ENCODE data around the gene TSGA10. TPM values are rescaled to one million over a fixed set of nuclear protein-coding genes. Genes with fewer than 3 reads are reported as not detected.
"Not testable (repeated sequence)": the region's sequence is repeated elsewhere in the genome, so short reads cannot be mapped to it uniquely, and the experiment has no call there.

TSGA10 gene
- total and polyA plus RNA-seq, 2 donors (not counting 3 experiments of a cell fraction or from before 2014, with no cell fraction given) = 0.12 to 2.7 TPM

- H3K4me2 ChIP-seq (ENCODE audit: insufficient read depth, low read length) = no peak overlapping the region
- no TSS peak for BruUV-seq (replicated peaks)
- intact Hi-C loops (cut with micrococcal nuclease) = no loop called here
- H3K36me3 ChIP-seq (ENCODE audit: control insufficient read depth in 2 of 2, extremely low read depth in 1 of 2, insufficient read depth in 2 of 2, low read length in 2 of 2) = no peaks in the 10 kb centered on the region
- CTCF ChIA-PET = no interaction called here
- no peak overlapping the region for H2AFZ ChIP-seq (ENCODE audit: low read depth, low read length)
- H3K9me1 ChIP-seq (replicated peaks; ENCODE audit: control insufficient read depth, extremely low read depth, insufficient read depth, low read length) = no peaks in the 10 kb centered on the region
- H3K4me1 ChIP-seq (ENCODE audit: control insufficient read depth, extremely low read depth, insufficient read depth, low read length) = peaks cover 7% of the 10 kb centered on the region
- no peak overlapping the region for H3K4me3 ChIP-seq (replicated peaks in 1 of 3; ENCODE audit: insufficient read depth in 1 of 3, low read depth in 1 of 3, low read length in 3 of 3)
- no peak for FAIRE-seq
- DNase-seq (ENCODE audit: low read depth, low spot score) = no peak
- H4K20me1 ChIP-seq (replicated peaks; ENCODE audit: control insufficient read depth, extremely low read depth, insufficient read depth, low read length) = no peaks in the 10 kb centered on the region
- peaks cover 19 to 29% of the 10 kb centered on the region in 2 experiments for H3K27me3 ChIP-seq (ENCODE audit: control insufficient read depth in 2 of 2, insufficient read depth in 2 of 2, low read length in 2 of 2)
- no peaks in the 10 kb centered on the region for H3K9me3 ChIP-seq (replicated peaks; ENCODE audit: control insufficient read depth, insufficient read depth, low read length)
- H3K27ac ChIP-seq (ENCODE audit: insufficient read depth, low read depth, low read length) = no peak overlapping the region
- H3K9ac ChIP-seq (replicated peaks; ENCODE audit: extremely low read depth, insufficient read depth, low read length) = no peak overlapping the region
- TF ChIP-seq MYC (IDR thresholded peaks at IDR 0.05; ENCODE audit: low read depth, low read length) = no peak
- POLR2A ChIA-PET = no interaction called here
- dilution Hi-C loops (cut with MboI; ENCODE audit: extremely low pct_ligation_motif_present, low sequenced_read_pairs) = no loop called here
- H3K79me2 ChIP-seq (ENCODE audit: control insufficient read depth, insufficient read depth, low read length) = no peaks in the 10 kb centered on the region
These were observed 15.7 kb downstream of the TSGA10 start for GRCh38 chr2:99139003-99139402.

DNA sequence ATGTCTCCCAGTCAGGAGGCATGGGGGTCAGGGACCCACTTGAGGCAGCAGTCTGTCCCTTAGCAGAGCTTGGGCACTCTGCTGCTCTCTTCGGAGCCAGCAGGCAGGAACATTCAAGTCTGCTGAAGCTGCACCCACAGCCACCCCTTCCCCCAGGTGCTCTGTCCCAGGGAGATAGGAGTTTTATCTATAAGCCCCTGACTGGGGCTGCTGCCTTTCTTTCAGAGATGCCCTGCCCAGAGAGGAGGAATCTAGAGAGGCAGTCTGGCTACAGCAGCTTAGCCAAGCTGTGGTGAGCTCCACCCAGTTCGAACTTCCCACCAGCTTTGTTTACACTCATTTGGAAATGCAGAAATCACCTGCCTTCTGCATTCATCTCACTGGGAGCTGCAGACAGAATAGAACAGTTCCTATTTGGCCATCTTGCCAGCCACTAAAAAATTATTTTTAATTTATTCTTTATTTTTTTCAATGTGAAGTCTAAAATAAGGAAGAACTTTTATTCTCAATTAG, 19.6 kb downstream of the TSGA10 start:
- H3K4me1 ChIP-seq (ENCODE audit: control insufficient read depth, extremely low read depth, insufficient read depth, low read length); H3K27ac ChIP-seq (ENCODE audit: insufficient read depth, low read depth, low read length); H4K20me1 ChIP-seq (replicated peaks; ENCODE audit: control insufficient read depth, extremely low read depth, insufficient read depth, low read length); H3K9ac ChIP-seq (replicated peaks; ENCODE audit: extremely low read depth, insufficient read depth, low read length); dilution Hi-C loops (cut with MboI; ENCODE audit: extremely low pct_ligation_motif_present, low sequenced_read_pairs); FAIRE-seq; intact Hi-C loops (cut with micrococcal nuclease); DNase-seq (ENCODE audit: low read depth, low spot score); H2AFZ ChIP-seq (ENCODE audit: low read depth, low read length); H3K9me3 ChIP-seq (replicated peaks; ENCODE audit: control insufficient read depth, insufficient read depth, low read length); H3K36me3 ChIP-seq (ENCODE audit: control insufficient read depth in 2 of 2, extremely low read depth in 1 of 2, insufficient read depth in 2 of 2, low read length in 2 of 2); BruUV-seq (replicated peaks); POLR2A ChIA-PET; H3K79me2 ChIP-seq (ENCODE audit: control insufficient read depth, insufficient read depth, low read length); H3K9me1 ChIP-seq (replicated peaks; ENCODE audit: control insufficient read depth, extremely low read depth, insufficient read depth, low read length); H3K4me3 ChIP-seq (replicated peaks in 1 of 3; ENCODE audit: insufficient read depth in 1 of 3, low read depth in 1 of 3, low read length in 3 of 3); H3K4me2 ChIP-seq (ENCODE audit: insufficient read depth, low read length): not testable (repeated sequence)
- CTCF ChIA-PET = interaction anchor here (0.9 kb wide), 1 partner anchor 8 kb away, joined by 4 read pairs; no protein-coding TSS in a partner anchor
- H3K27me3 ChIP-seq (ENCODE audit: control insufficient read depth in 2 of 2, insufficient read depth in 2 of 2, low read length in 2 of 2) = peaks cover 17% of the 10 kb centered on the region in 2 experiments

Data from endothelial cell of umbilical vein (primary cell).